Spleen (tissue), 7 donors: ENCODE measurements around the gene DRG1.

Experiments
- POLR2A ChIP-seq, 3 donors: fragments of 450-650 bp; IDR thresholded peaks; one replicate each; pipeline ENCODE4 v1.5.1; 2017; ENCODE audit warnings: antibody characterized with exemption in 3 of 3, mild to moderate bottlenecking in 1 of 3
- POLR2AphosphoS5 ChIP-seq, 3 donors: sonication (generic); formaldehyde crosslinking; IDR thresholded peaks; one replicate each; pipeline ENCODE4 v1.5.1; 2017; ENCODE audit warnings: antibody characterized with exemption in 3 of 3
- TF ChIP-seq, protein P1 (sequence below), 11 experiments: fragments of 200-600 bp in 7 of 11; fragments of 450-650 bp in 4 of 11; sonication (generic) in 4 of 11; IDR thresholded peaks in 8 of 11; conservative IDR thresholded peaks in 3 of 11; 1 replicate in 7 of 11; 2 replicates in 4 of 11; pipeline versions ENCODE4 v1.4.0 to v1.8.0; 2016 to 2021; ENCODE audit warnings: antibody characterized with exemption in 11 of 11, inconsistent platforms in 4 of 11, mild to moderate bottlenecking in 1 of 11
- donor health status: DM: no; HTN: no; CAD: no; lungs with moderate emphysema.
- donor health status: DM: no; HTN: no; CAD: no.
- donor health status: DM: no; HTN: no; CAD: no.

DNA sequence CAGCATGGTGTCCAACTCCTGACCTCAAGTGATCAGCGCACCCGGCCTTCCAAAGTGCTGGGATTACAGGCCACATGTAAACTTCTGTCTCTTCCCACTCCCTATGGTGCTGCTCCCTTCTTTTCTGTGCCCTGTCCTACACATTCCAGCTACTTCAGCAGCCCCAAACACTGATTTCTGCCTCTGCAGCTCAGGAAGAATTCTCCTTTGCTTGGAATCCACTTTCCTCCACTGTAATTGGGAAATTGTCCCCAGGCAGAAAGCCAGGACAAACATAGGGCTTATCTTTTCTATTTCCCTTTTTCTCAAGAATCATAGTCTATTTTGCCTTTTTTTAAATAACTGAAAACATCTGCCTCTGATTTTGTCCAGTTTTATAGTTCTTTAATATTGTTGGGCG, 21.3 kb upstream of the DRG1 start:
- no peak for TF ChIP-seq POLR2A (IDR thresholded peaks at IDR 0.05)
- TF ChIP-seq, protein P1, sequence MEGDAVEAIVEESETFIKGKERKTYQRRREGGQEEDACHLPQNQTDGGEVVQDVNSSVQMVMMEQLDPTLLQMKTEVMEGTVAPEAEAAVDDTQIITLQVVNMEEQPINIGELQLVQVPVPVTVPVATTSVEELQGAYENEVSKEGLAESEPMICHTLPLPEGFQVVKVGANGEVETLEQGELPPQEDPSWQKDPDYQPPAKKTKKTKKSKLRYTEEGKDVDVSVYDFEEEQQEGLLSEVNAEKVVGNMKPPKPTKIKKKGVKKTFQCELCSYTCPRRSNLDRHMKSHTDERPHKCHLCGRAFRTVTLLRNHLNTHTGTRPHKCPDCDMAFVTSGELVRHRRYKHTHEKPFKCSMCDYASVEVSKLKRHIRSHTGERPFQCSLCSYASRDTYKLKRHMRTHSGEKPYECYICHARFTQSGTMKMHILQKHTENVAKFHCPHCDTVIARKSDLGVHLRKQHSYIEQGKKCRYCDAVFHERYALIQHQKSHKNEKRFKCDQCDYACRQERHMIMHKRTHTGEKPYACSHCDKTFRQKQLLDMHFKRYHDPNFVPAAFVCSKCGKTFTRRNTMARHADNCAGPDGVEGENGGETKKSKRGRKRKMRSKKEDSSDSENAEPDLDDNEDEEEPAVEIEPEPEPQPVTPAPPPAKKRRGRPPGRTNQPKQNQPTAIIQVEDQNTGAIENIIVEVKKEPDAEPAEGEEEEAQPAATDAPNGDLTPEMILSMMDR (IDR thresholded peaks at IDR 0.05 in 8 of 11, conservative IDR thresholded peaks at IDR 0.05 in 3 of 11), result no peak
- no peak for TF ChIP-seq POLR2AphosphoS5 (IDR thresholded peaks at IDR 0.05)
